T-cell (primary cell): ENCODE measurements around the gene CCNYL1. TPM values are rescaled to one million over a fixed set of nuclear protein-coding genes. Genes with fewer than 3 reads are reported as not detected.

ENCODE experiments used
- ATAC-seq, 4 experiments: fragments of 200-7000 bp in 3 of 4; fragments of 150-1000 bp in 1 of 4; cut with Tn5 transposase; replicated peaks in 1 of 4; 1 replicate in 3 of 4; 2 replicates in 1 of 4; pipeline ENCODE4 v1.10.0; 2021; ENCODE audit warnings: moderate library complexity in 3 of 4, mild to moderate bottlenecking in 2 of 4, moderate number of reproducible peaks in 1 of 4
- CTCF ChIA-PET, 2 donors: fragments of 300-600 bp; sonication (Branson Sonifier 250); formaldehyde crosslinking; loops; one replicate each; lab custom pipeline; 2022; ENCODE audit warnings: antibody characterized with exemption in 2 of 2; lab: Charles Lee
- POLR2A ChIA-PET, 2 donors: fragments of 300-600 bp; sonication (Branson Sonifier 250); formaldehyde crosslinking; loops; one replicate each; lab custom pipeline; 2022; ENCODE audit warnings: antibody characterized with exemption in 2 of 2; lab: Charles Lee
- DNase-seq, 35 experiments: peaks; one replicate each; pipeline versions ENCODE4 v3.0.0 to v3.0.0-alpha.2; 2013 to 2023
- H3K27ac ChIP-seq: one replicate; pipeline ENCODE4 v1.5.1; 2013; ENCODE audit warnings: low read length
- H3K27me3 ChIP-seq, 2 experiments: replicated peaks in 1 of 2; 1 replicate in 1 of 2; 2 replicates in 1 of 2; pipeline versions ENCODE4 v1.6.1 to v1.7.0; 2013; ENCODE audit warnings: low read length in 1 of 2, mixed read lengths in 1 of 2; ENCODE audit not compliant: control insufficient read depth in 2 of 2, insufficient read depth in 2 of 2; ENCODE audit errors: extremely low read depth in 1 of 2
- H3K36me3 ChIP-seq, 2 donors: 1 replicate in 1 of 2; 2 replicates in 1 of 2; pipeline versions ENCODE4 v1.6.1 to v1.7.0; 2013; ENCODE audit warnings: low read length in 1 of 2; ENCODE audit not compliant: control insufficient read depth in 2 of 2, insufficient read depth in 1 of 2; ENCODE audit errors: extremely low read depth in 1 of 2
- H3K4me1 ChIP-seq, 2 experiments: 1 replicate in 1 of 2; 2 replicates in 1 of 2; pipeline versions ENCODE4 v1.6.1 to v1.7.0; 2013; ENCODE audit warnings: low read length in 2 of 2, mixed read lengths in 1 of 2; ENCODE audit not compliant: insufficient read depth in 2 of 2, control insufficient read depth in 1 of 2; ENCODE audit errors: extremely low read depth in 1 of 2
- H3K4me3 ChIP-seq, 2 donors: 1 replicate in 1 of 2; 2 replicates in 1 of 2; pipeline versions ENCODE4 v1.5.1 to v1.7.0; 2013; ENCODE audit warnings: mild to moderate bottlenecking in 2 of 2, low read length in 1 of 2, moderate library complexity in 1 of 2; ENCODE audit not compliant: control insufficient read depth in 1 of 2; ENCODE audit errors: extremely low read depth in 1 of 2
- H3K9me3 ChIP-seq: 2 replicates; pipeline ENCODE4 v1.7.0; 2013
- H3K27ac Mint-ChIP-seq, 2 donors: one replicate each; pipeline ENCODE4 v1.8.0; 2020 to 2021; ENCODE audit warnings: mild to moderate bottlenecking in 2 of 2, mixed read lengths in 2 of 2
- H3K27me3 Mint-ChIP-seq, 2 donors: one replicate each; pipeline ENCODE4 v1.8.0; 2021 to 2022; ENCODE audit warnings: mixed read lengths in 2 of 2
- H3K36me3 Mint-ChIP-seq: one replicate; pipeline ENCODE4 v1.8.0; 2021; ENCODE audit warnings: mixed read lengths
- H3K4me1 Mint-ChIP-seq, 3 donors: one replicate each; pipeline ENCODE4 v1.8.0; 2020 to 2022; ENCODE audit warnings: mixed read lengths in 3 of 3, mild to moderate bottlenecking in 1 of 3
- H3K4me3 Mint-ChIP-seq, 3 donors: one replicate each; pipeline ENCODE4 v1.8.0; 2020 to 2022; ENCODE audit warnings: mild to moderate bottlenecking in 3 of 3, mixed read lengths in 3 of 3, moderate library complexity in 3 of 3
- H3K9me3 Mint-ChIP-seq, 3 donors: one replicate each; pipeline ENCODE4 v1.8.0; 2020 to 2022; ENCODE audit warnings: mixed read lengths in 3 of 3
- WGBS: methylation state at CpG from one replicate; pipeline ENCODE4 v1.1.5; 2013; ENCODE audit warnings: missing lambda C conversion rate; ENCODE audit not compliant: insufficient coverage; 5-methylcytosine and 5-hydroxymethylcytosine counted together
- total RNA-seq, 35 experiments: library from RNA in 6 of 35; stranded (reverse) in 6 of 35; fragments of 120-200 nt in 1 of 35; gene quantifications; one replicate each; pipeline versions ENCODE4 v1.2.1 to v1.2.4 and lab custom pipeline; 2013 to 2026

Gene CCNYL1
- total RNA-seq, 5 donors from 2014 or later (not counting 1 experiment from before 2014, with no cell fraction given), result 9.0 to 13.6 (median 11.0) TPM

GRCh38 chr2:207763303-207763917 lies 52.0 kb downstream of the CCNYL1 start:
- Mint-ChIP-seq H3K9me3 (no peaks in the 10 kb centered on the region), H3K27ac (no peak overlapping the region), H3K4me3 (no peak overlapping the region), H3K27me3 (peaks cover 35 to 47% of the 10 kb centered on the region in 2 donors), H3K36me3 (no peaks in the 10 kb centered on the region), H3K4me1 (peaks cover 12 to 20% (median 17%) of the 10 kb centered on the region in 3 donors)
- H3K4me3 ChIP-seq, result no peak overlapping the region
- H3K4me1 ChIP-seq, result peaks cover 6 to 19% of the 10 kb centered on the region in 2 experiments
- ChIA-PET CTCF (no interaction called here), POLR2A (no interaction called here)
- no peaks in the 10 kb centered on the region for H3K9me3 ChIP-seq
- no peak for ATAC-seq
- DNase-seq, result no peak
- peaks cover 0 to 20% of the 10 kb centered on the region in 2 experiments for H3K27me3 ChIP-seq
- H3K36me3 ChIP-seq, result no peaks in the 10 kb centered on the region
- no peak overlapping the region for H3K27ac ChIP-seq
- WGBS, result 86% methylated on average over 2 of the region's 8 CpGs

GRCh38 chr2:207764096-207764630 lies 52.7 kb downstream of the CCNYL1 start:
- Histone ChIP-seq H3K27ac (no peak overlapping the region), H3K36me3 (no peaks in the 10 kb centered on the region), H3K4me1 (peaks cover 8 to 27% of the 10 kb centered on the region in 2 experiments), H3K9me3 (no peaks in the 10 kb centered on the region), H3K4me3 (no peak overlapping the region), H3K27me3 (peaks cover 0 to 27% of the 10 kb centered on the region in 2 experiments)
- Mint-ChIP-seq H3K36me3 (no peaks in the 10 kb centered on the region), H3K4me3 (no peak overlapping the region), H3K9me3 (no peaks in the 10 kb centered on the region), H3K4me1 (peaks cover 17 to 25% (median 23%) of the 10 kb centered on the region in 3 donors), H3K27ac (peak overlapping the region in 1 of 2 donors; percentile 7), H3K27me3 (peaks cover 35 to 47% of the 10 kb centered on the region in 2 donors)
- CTCF ChIA-PET, result no interaction called here
- DNase-seq (no peak), ATAC-seq (no peak)
- POLR2A ChIA-PET, result no interaction called here
- no CpG with 5 or more reads among the region's 1 CpG for WGBS

GRCh38 chr2:207765547-207765946 lies 54.1 kb downstream of the CCNYL1 start:
- ATAC-seq, result no peak
- Mint-ChIP-seq H3K4me1 (peaks cover 22 to 31% (median 27%) of the 10 kb centered on the region in 3 donors), H3K4me3 (no peak overlapping the region), H3K36me3 (no peaks in the 10 kb centered on the region), H3K27ac (no peak overlapping the region), H3K27me3 (peaks cover 35 to 42% of the 10 kb centered on the region in 2 donors), H3K9me3 (no peaks in the 10 kb centered on the region)
- Histone ChIP-seq H3K27me3 (peaks cover 0 to 29% of the 10 kb centered on the region in 2 experiments), H3K36me3 (no peaks in the 10 kb centered on the region), H3K27ac (no peak overlapping the region), H3K9me3 (no peaks in the 10 kb centered on the region), H3K4me1 (peaks cover 8 to 35% of the 10 kb centered on the region in 2 experiments), H3K4me3 (no peak overlapping the region)
- 92% methylated on average over 2 of the region's 2 CpGs for WGBS
- no peak for DNase-seq
- ChIA-PET CTCF (interaction anchor here in 1 of 2 donors (0.7 to 1.0 kb wide), 2 partner anchors 10 to 16 kb away, joined by 3 to 4 read pairs; no protein-coding TSS in a partner anchor), POLR2A (interaction anchor here in 1 of 2 donors (0.6 kb wide), 1 partner anchor 922 kb away, joined by 3 read pairs; no protein-coding TSS in a partner anchor)

GRCh38 chr2:207766041-207766551 lies 54.7 kb downstream of the CCNYL1 start:
- no peak overlapping the region for H3K4me3 ChIP-seq
- CTCF ChIA-PET, result interaction anchor here in 1 of 2 donors (0.6 to 1.0 kb wide), 3 partner anchors 10 to 174 kb away, joined by 3 to 4 read pairs (median 4); no protein-coding TSS in a partner anchor
- no peak overlapping the region for H3K27ac ChIP-seq
- no peaks in the 10 kb centered on the region for H3K36me3 ChIP-seq
- DNase-seq, result no peak
- Mint-ChIP-seq H3K4me3 (peak overlapping the region in 2 of 3 donors; percentile 9 to 94), H3K36me3 (no peaks in the 10 kb centered on the region), H3K9me3 (no peaks in the 10 kb centered on the region), H3K4me1 (peaks cover 27 to 37% (median 31%) of the 10 kb centered on the region in 3 donors), H3K27me3 (peaks cover 35 to 42% of the 10 kb centered on the region in 2 donors), H3K27ac (no peak overlapping the region)
- no peak for ATAC-seq
- no peaks in the 10 kb centered on the region for H3K9me3 ChIP-seq
- POLR2A ChIA-PET, result interaction anchor here in 1 of 2 donors (0.6 to 0.7 kb wide), 3 partner anchors 15 to 922 kb away, joined by 3 to 6 read pairs (median 3); no protein-coding TSS in a partner anchor
- peaks cover 8 to 40% of the 10 kb centered on the region in 2 experiments for H3K4me1 ChIP-seq
- 100% methylated on average over 1 of the region's 5 CpGs for WGBS
- peaks cover 0 to 33% of the 10 kb centered on the region in 2 experiments for H3K27me3 ChIP-seq

GRCh38 chr2:207766697-207767460 lies 55.4 kb downstream of the CCNYL1 start:
- ATAC-seq (no peak), DNase-seq (peak in 2 of 35 experiments; percentile 2 to 13)
- ChIA-PET POLR2A (interaction anchor here in 1 of 2 donors (0.7 kb wide), 1 partner anchor 26 kb away, joined by 3 read pairs; no protein-coding TSS in a partner anchor), CTCF (no interaction called here)
- peaks cover 29 to 37% of the 10 kb centered on the region in 2 donors for H3K27me3 Mint-ChIP-seq
- H3K9me3 ChIP-seq, result no peaks in the 10 kb centered on the region
- H3K4me1 Mint-ChIP-seq, result peaks cover 27 to 38% (median 31%) of the 10 kb centered on the region in 3 donors
- peaks cover 0 to 33% of the 10 kb centered on the region in 2 experiments for H3K27me3 ChIP-seq
- no peak overlapping the region for H3K27ac Mint-ChIP-seq
- H3K4me1 ChIP-seq, result peaks cover 8 to 40% of the 10 kb centered on the region in 2 experiments
- 40% methylated on average over 63 of the region's 65 CpGs for WGBS
- no peak overlapping the region for H3K27ac ChIP-seq
- H3K9me3 Mint-ChIP-seq, result no peaks in the 10 kb centered on the region
- H3K4me3 Mint-ChIP-seq, result peak overlapping the region; percentile 81 to 94 (median 84)
- H3K36me3 Mint-ChIP-seq, result no peaks in the 10 kb centered on the region
- no peaks in the 10 kb centered on the region for H3K36me3 ChIP-seq
- peak overlapping the region in 1 of 2 donors; percentile 32 for H3K4me3 ChIP-seq
